Daoy (cell line): Measurements from ENCODE around the gene SDCCAG8. TPM values are rescaled to one million over a fixed set of nuclear protein-coding genes. Genes with fewer than 3 reads are reported as not detected.
"Not testable (repeated sequence)": the region's sequence is repeated elsewhere in the genome, so short reads cannot be mapped to it uniquely, and the experiment has no call there.

Source experiments
- DNase-seq: peaks from one replicate; pipeline ENCODE4 v3.0.0-alpha.2; 2015; ENCODE audit warnings: low read depth
- total RNA-seq: library from RNA; depleted of rRNA; stranded (reverse); fragments of >200 nt; shearing (Covaris generic); gene quantifications from 2 replicates; pipeline ENCODE4 v1.2.3, GENCODE V29; 2014

SDCCAG8 gene
- total RNA-seq, 1 experiment from 2014 or later: 25.3 TPM

DNA sequence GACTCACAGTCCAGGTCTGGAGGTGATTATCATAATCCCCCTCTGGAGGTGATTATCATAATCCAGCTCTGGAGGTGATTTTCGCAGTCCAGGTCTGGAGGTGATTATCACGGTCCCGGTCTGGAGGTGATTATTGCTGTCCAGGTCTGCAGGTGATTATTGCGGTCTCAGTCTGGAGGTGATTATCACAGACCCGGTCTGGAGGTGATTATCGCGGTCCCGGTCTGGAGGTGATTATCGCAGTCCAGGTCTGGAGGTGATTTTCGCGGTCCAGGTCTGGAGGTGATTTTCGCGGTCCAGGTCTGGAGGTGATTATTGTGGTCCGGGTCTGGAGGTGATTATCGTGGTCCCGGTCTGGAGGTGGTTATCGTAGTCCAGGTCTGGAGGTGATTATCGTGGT is 76.6 kb downstream of the SDCCAG8 start:
- DNase-seq: no peak

GRCh38 chr1:243335292-243335691 is 79.5 kb downstream of the SDCCAG8 start:
- no peak for DNase-seq

GRCh38 chr1:243336163-243336562 is 80.3 kb downstream of the SDCCAG8 start:
- DNase-seq: no peak

DNA sequence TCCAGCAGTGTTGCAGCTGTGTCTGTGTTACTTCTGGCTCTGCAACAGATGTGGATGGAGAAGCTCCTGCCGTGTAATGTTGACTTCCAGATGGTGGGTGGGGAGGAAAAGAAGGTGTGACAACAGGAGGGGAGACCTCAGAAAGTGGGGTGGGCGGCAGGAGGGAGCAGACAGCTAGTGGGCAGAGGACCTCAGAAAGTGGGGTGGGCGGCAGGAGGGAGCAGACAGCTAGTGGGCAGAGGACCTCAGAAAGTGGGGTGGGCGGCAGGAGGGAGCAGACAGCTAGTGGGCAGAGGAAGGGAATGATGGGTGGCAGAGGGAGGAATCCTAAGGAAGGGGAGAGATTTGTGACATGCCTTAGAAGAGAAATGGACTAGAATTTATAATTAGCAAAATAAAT is 83.0 kb downstream of the SDCCAG8 start:
- not testable (repeated sequence) for DNase-seq

GRCh38 chr1:243341074-243341473 is 85.2 kb downstream of the SDCCAG8 start:
- DNase-seq: no peak

- no peak for DNase-seq
These were observed 88.4 kb downstream of the SDCCAG8 start for GRCh38 chr1:243343970-243344937.

DNA sequence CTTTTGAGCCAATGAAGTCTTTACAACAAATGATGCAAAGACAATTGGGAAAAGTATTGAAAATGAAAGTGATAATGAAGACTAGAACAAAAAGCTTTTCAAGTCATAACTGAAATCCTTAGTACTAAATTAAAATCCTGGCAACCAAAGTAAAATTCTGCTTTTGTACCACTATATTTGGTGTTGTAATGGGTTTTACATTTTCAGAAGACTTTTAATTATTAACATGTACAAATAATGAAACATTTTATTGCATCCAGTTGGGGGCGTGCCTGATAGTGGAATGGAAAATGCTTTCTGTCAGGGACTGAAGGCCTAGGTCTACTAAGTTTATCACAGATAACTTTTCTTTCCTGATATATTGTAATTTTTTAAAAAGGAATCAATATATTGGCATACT is 89.4 kb downstream of the SDCCAG8 start:
- no peak for DNase-seq

GRCh38 chr1:243346016-243346415 is 90.2 kb downstream of the SDCCAG8 start:
- DNase-seq: no peak

DNA sequence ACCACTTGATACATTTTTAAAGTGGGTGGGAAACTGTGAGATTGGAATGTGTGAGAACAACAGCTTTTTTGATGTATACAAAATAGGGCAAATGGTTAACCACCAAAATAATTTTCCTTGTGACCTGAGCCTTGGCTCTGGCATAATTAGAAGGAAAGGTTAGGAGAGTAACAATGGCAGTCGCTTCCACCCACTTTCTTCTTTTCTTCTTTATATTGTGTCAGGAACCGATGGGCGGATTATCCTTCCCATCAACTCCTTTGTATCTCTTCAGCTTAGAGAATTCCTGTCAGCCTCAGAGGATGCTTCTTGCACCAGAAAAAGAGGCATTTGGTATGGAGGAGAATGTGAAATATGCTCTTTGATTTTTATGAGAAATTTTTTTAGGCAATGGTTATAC is 90.6 kb downstream of the SDCCAG8 start:
- no peak for DNase-seq

GRCh38 chr1:243348331-243348730 is 92.5 kb downstream of the SDCCAG8 start:
- no peak for DNase-seq

DNA sequence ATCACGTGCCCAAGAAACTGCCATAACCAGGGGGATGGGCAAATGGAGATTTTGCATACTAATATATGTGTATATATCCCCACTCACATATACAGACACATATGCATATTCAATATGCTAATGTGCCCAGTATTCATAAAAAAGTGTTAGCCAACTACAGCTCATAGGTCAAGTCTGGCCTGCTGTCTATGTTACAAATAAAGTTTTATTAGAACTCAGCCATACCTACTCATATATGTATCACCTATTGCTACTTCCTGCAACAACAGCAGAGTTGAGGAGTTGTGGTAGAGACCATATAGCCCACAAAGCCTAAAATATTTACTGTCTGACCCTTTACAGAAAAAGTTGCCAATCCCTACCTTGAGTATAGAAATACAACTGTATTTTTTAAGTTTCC is 93.3 kb downstream of the SDCCAG8 start:
- DNase-seq: no peak

DNA sequence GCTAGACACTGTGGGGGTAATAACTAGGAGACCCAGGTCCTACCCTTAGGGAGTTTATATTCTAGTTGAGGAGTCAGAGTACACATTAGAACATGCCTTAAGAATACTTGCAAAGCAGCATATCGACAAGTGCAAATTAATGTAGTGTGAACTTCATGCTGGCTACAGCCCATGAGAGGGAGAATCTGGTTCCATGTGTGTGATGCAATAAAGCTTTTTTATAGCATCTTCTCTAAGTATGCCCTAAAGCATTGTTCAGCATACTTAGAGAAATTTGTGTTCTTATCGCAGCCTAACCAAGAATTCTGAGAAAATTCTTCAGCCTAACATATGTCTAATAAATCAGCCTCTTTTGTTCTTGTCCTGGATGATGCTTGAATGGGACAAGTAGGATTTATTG is 95.5 kb downstream of the SDCCAG8 start:
- DNase-seq: no peak

- DNase-seq: peak; percentile 2
These were observed 98.8 kb downstream of the SDCCAG8 start for GRCh38 chr1:243354511-243355153.

DNA sequence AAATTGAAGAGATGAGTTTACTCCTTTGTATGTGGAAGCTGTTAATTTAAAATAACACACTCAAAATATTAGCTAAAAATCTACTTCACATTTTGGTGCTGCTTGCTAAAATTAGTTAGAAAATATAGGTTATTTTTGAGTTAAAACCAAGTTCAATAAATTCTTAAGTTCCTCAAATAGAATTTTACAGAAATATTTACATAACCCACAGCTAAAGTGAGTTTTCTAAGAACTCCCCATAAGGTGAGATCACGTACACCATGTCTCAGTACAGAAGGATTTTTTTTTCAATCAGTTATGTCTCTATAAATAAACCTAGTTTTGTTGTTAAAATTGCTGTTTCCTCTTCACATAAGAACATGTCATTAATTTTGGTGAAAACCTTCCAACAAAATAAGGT is 108.0 kb downstream of the SDCCAG8 start:
- no peak for DNase-seq

GRCh38 chr1:243364330-243364729 is 108.5 kb downstream of the SDCCAG8 start:
- no peak for DNase-seq

- no peak for DNase-seq
These were observed 109.0 kb downstream of the SDCCAG8 start for GRCh38 chr1:243364866-243365265.

DNA sequence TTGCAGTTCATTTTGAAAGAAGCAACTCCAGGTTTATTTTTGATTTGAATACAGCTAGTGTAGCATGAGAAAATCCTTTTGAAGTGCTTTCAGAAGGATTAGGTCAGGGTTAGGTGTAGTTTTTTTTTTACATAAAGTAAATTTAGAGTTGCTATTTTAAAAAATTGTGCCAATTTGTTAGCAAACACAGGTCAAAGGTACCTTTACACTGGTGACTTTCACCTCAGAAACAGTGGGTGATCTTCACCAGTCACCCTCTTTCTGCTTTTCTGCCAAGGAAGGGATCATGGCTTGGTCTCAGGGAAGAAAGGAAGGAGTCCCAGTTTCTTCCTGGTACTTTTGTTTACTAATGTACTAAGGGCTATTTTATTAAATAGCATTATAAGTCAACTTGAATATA is 111.5 kb downstream of the SDCCAG8 start:
- DNase-seq: no peak

DNA sequence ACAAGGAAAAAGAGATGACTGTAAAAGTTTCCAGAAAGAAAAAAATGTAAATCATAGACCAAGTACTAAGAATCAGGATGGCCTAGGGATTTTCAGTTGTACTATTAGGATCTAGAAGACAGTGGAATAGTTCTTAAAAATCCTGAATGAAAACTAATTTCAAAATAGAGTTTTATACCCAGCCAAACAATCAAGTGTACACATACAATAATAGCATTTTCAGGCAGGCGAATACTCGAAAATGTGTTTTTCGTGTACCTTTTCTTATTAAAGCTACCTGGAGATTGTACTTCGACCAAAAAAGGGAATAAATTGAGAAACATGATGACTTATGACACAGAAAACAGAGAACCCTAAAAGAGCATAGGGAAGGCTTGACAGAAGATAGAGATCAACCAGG is 118.6 kb downstream of the SDCCAG8 start:
- no peak for DNase-seq

DNA sequence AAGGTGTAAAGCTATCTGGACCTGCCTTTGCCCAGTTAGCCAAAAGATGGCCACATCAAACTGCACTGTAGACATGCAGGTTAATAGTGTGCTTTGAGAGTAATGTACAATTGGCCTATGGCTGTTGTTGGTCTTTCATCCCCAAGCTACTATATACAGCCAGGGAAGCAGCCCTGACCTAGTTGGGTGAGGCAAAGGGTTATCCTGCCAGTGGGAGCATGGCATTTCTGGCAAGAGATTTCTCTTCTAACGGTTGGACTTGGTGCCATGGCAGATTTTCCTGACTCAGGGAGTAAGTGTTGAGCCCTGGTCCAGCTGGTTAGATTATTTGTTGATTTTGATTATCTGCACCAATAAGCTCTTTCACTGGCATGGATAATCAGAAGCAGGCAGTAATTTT is 119.8 kb downstream of the SDCCAG8 start:
- no peak for DNase-seq

- DNase-seq: no peak
These were observed 122.8 kb downstream of the SDCCAG8 start for GRCh38 chr1:243378669-243379068.

DNA sequence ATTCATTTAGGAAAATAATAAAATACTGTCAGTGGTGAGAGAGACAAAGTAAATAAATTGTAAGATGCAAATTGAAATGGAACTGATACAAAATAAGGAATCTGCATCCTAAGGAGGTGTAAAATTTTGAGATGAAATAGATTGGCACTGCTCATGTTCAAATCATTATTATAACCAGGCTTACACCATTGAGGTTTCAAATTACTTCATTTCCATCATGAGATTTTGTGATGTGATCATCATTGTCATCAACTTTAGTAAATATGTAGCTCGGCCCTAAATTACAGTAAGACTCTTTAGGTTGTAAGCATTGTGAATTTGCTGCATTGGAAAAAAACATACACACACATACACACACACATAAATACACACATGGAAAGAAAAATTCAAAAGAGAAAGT is 123.4 kb downstream of the SDCCAG8 start:
- no peak for DNase-seq

DNA sequence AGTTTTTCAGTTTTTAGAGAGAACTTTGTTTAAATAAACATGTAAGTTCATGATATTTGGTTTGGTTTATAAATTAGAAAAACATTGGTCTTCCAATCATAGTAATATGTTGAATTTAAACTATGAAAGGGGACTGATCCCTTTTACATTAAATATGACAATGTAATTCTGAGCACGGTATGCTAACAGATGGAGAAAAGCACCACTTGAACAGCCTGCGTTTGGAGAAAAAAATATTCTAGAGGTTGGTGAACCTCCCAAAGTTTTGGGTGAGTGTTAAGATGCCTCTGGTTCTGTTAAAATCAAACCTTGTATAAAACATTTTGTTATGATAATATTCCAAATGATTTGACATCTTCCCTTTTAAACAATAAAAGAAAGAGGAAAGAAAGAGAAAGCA is 123.9 kb downstream of the SDCCAG8 start:
- DNase-seq: no peak

DNA sequence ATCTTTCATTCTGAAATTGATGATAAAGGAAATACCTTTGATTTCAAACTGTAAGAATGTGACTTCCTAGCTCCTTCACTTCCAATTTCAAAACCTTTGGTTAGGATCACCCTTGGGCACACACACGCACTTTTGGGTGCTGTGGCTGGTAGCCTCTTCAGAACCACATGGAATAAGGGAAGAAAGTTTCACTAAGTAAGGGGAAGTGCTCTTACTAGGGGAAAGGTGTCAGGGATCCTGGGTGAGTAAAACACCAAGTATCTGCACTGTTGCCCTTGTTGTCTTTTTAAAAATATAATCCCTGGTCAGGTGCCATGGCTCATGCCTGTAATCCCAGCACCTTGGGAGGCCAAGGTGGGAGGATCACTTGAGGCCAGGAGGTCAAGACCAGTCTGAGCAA is 132.4 kb downstream of the SDCCAG8 start:
- no peak for DNase-seq
